GM12874 (cell line): ENCODE data around the gene NTSR2.

Source experiments
- TF ChIP-seq, protein P1 (sequence below): IDR thresholded peaks from 2 replicates; pipeline ENCODE4 v1.5.1; 2011; ENCODE audit warnings: low read depth, mild to moderate bottlenecking, control low read depth, low read length, moderate library complexity; ENCODE audit not compliant: insufficient read depth

Gene NTSR2

DNA sequence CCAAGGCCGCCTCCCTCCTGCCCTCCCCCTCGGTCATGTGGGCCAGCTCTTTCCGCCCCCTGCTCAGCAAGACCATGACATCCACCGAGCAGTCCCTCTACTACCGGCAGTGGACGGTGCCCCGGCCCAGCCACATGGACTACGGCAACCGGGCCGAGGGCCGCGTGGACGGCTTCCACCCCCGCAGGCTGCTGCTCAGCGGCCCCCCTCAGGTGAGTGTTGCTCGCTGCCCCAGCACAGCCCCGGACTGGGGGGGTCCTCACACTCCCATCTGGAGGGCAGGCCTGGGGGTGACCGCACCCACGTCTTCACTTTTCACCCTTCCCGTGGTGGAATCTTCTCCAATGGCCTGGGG, 51.3 kb downstream of the NTSR2 start:
- TF ChIP-seq, protein P1, sequence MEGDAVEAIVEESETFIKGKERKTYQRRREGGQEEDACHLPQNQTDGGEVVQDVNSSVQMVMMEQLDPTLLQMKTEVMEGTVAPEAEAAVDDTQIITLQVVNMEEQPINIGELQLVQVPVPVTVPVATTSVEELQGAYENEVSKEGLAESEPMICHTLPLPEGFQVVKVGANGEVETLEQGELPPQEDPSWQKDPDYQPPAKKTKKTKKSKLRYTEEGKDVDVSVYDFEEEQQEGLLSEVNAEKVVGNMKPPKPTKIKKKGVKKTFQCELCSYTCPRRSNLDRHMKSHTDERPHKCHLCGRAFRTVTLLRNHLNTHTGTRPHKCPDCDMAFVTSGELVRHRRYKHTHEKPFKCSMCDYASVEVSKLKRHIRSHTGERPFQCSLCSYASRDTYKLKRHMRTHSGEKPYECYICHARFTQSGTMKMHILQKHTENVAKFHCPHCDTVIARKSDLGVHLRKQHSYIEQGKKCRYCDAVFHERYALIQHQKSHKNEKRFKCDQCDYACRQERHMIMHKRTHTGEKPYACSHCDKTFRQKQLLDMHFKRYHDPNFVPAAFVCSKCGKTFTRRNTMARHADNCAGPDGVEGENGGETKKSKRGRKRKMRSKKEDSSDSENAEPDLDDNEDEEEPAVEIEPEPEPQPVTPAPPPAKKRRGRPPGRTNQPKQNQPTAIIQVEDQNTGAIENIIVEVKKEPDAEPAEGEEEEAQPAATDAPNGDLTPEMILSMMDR, result no peak

DNA sequence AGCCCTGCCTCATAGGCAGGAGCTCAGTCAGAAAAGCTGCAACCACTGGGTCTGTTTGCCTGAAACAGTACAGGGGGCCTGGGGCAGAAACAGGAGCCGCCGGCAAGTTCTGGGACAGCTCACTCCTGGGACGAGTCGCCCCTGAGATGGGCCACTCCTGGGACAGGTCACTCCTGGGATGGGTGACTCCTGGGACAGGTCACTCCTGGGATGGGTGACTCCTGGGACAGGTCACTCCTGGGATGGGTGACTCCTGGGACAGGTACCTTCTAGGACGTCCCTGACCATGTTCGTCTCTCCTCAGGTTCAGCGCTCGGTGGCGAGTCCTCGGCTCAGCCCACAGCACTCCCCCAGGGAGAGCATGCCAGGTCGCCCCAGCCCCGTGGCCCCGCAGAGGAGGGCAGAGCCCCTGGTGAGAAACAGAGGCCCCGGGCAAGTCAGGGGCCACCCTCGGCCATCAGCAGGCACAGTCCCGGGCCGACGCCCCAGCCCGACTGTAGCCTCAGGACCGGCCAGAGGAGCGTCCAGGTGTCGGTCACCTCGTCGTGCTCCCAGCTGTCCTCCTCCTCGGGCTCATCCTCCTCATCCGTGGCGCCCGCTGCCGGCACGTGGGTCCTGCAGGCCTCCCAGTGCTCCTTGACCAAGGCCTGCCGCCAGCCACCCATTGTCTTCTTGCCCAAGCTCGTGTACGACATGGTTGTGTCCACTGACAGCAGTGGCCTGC, 51.8 kb downstream of the NTSR2 start:
- TF ChIP-seq, protein P1, result no peak

DNA sequence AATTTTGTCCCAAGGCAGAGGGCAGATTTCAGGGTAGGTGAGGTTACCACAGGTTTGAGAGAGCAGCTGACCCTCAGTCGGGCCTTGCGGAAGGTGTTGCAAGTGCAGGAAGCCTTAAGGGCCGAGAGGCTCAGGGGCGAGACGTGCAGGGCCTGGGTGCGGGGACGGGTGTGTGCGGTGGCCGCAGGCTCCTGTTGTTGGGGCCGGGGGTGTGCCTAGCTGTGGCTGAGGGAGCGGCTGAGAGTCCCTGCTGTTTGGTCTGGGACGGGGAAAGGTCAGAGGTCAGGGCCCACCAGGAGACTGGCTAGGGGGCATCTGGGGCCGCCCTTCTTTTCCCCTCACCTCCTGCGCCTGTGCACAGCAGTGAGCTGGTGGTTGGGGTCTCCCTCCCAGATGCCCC, 52.5 kb downstream of the NTSR2 start:
- TF ChIP-seq, protein P1, result no peak

DNA sequence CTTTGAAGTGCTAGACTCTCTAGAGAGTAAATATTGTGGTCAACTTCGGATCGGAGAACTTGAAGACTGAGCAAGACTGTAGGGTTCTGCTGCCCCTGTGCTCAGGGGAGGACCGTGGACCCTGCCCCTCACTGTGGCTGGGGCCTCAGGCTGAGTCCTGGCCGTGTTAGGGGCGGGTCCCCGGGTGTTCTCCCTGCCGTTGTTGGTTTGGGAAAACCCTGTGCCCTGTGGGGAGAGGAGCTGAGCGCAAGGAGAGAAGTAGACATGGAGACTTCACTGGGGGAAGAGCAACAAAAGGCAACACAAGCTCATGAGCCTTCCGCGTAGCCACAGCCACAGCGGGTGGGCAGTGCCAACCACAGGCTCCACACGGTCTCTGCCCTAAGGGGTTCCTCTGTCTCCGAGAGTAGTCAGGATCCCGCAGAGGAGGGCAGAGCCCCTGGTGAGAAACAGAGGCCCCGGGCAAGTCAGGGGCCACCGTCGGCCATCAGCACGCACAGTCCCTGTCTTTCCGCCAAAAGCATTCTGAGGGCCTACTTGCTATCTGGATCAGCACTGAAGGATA, 53.1 kb downstream of the NTSR2 start:
- TF ChIP-seq, protein P1, result no peak

DNA sequence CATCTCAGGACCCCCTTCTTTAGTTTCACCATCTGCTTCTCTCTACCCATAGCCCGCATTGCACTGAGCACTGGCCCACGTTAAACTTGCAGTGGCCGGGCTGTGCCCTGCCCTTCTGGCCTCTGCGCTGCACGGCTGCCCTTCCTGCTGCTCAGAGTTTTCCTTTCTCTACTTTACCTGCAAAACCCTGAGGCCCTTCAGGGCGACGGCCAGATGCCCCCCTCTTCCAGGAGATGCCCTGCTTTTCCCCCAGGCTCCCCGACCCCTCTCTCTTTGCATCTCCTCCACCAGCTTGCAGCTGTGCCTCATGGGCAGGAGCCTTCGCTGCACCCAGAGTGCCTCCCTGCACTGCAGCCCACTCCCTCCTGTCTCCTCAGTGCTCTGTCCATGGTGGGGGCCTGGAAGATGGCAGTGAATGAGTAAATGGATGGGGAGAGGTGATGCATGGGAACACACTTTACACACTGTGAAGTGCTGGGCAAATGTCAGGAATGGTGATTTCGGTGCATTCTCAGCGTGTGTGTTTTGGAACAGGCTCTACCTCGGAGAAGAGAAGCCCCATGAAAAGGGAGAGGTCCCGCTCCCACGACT, 53.8 kb downstream of the NTSR2 start:
- TF ChIP-seq, protein P1, result no peak

DNA sequence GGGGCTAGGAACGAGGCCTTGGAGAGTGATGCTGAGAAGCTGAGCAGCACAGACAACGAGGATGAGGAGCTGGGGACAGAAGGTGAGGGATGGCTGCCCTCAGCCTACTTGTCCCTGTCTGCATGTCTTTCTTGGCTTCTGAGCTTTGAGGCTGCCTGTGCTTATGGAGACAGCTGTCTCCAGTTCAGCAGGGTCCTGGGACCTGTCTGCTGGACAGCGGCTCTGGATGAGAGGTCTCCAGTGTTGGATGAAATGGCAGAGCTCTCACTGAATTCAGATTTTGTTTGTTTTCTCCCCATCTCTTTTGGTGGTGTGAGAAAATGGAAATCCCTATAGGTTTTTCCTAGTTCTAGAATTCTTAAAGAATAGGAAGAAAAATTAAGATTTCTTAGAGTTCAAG, 54.8 kb downstream of the NTSR2 start:
- TF ChIP-seq, protein P1, result no peak

DNA sequence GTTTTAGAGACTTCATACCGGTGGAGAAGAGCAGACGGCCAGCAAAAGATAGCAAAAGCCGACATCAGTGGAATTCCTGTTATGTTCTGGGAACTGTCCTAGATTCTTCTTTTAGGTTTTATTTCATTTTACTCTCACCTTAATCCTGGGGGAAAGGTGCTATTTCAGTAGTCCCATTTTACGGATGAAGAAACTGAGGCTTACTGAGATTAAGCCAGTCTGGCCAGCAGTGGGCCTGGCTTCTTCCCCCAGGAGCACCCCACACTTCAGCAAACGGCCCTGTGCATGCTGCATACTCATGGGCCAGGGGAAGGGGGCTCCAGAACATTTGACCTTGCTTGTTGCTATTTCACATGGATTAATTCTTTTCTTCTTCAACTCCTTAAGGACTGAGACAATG, 56.7 kb downstream of the NTSR2 start:
- TF ChIP-seq, protein P1, result no peak
